Fibroblast of gingiva (primary cell): ENCODE results near the gene GRID2.

Source experiments
- DNase-seq: peaks from one replicate; pipeline ENCODE4 v3.0.0-alpha.2; 2011; ENCODE audit warnings: low read depth

The GRID2 gene

DNA sequence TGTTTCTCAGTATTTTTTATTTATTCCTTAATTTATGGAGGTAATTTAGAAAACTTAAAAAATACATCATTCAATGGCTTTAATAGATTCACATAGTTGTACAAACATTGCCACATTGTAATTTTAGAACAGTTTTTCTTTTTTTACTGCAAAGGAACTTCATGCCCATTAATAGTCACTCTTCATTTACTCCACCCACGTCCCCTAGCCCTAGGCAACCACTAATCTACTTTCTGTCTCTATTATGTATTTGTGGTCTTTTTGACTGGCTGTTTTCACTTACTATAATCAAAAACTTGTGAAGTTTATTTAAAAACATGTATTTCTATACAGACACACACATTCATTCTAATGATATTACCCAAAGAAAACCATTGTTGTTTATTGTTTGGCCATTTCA lies 664.8 kb downstream of the GRID2 start:
- peak; percentile 74 for DNase-seq

DNA sequence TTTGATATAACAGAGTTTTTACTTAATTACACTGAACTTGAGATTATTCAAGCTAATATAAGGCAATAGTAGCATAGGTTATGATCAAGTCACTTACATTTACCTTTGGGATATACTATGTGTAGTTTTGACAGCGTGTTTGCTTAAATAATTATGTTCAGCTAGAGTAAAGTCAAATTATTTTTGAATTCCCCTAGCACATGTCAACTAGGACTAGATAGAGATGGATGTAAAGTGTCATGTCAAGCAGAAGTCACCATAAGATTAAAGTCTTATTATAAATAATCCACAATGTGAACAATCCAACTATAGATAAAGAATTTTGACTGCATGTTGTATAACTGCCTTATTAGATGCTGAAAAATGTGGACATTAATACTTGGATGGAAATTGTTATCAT lies 665.2 kb downstream of the GRID2 start:
- DNase-seq = no peak

DNA sequence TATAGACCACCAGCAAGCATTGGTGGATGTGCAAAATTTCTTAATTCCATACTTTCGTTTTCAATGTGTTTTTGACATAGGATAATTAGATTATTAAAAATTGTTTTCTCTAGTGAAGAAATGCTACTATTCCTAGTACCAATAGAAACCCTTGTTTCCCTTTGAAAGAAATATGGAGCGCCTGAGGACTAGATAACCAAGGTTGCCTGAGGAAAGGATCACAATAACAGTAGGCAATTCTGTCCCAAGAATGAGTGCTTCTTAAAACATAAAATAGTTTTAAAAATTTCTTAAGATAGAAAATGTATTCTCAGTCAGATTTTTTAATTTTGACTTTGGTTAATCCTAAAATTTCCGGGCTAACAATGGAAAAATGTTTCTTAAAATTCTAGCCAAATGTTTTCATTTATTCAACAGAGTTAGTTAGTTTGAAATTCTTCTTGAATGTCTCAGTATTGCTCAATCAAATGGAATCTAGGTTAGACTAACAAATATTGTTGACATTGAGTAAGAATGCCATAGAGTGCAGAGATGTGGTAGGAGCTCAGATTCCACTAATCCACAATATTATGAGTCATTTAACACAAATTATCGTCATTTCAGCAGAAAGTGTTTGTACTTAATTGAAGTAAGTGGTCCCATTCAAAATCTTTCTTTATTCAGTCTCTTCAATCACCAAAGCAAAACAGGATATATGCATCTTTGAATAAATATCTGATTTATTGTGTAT lies 666.0 kb downstream of the GRID2 start:
- DNase-seq = peak; percentile 92

DNA sequence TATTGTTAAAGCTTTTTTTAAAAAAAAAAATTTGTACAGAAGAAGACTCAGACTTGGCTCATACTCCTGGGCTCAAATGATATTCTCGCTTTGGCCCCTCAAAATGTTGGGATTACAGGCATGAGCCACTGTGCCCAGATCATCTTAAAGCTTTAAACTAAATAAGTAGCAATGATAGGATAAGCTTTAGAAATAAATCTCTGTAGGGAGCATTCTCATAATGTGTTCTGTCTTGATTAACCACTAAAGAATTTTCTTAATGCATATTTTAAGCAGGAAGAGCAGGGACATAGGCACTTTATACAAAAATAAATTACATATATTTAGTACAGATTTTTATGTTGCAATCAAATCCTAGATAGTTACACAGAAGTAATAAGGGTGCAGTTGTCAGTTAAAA lies 667.2 kb downstream of the GRID2 start:
- DNase-seq = no peak

DNA sequence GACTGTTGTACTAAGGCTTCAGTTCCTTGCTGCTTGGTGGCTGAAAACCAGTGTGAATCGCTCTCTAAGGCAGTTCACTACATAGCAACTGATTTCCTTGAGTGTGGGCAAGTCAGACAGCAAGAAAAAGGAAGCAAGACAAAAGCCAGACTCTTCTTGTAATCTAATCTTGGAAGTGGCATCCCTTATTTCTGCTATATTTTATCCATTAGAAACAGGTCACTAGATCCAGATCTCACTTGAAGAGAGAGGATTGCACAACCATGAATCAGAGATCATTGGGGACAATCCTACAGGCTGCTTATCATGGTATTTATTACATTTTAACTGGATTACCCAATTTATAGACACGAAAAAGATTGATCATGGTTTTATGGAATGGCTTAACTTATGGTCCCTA lies 684.5 kb downstream of the GRID2 start:
- no peak for DNase-seq

DNA sequence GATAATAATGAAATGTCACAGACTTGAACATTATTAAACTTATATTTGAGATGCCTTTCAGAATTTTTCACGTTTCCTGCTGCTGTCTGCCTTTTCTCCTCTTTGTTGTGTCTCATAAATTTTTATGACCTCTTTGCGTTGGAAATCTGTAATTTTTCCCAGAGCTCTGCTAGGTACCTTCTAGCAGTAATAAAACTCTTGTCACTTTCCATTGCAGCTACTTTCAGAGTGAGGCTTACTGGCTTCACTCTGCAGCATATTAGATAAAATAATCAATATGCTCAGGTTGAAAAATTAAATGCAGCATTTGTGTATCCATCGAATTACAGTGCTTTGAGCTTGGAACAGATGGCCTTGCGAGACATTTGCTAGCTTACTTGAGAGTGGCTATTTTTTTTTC lies 689.0 kb downstream of the GRID2 start:
- DNase-seq = no peak

DNA sequence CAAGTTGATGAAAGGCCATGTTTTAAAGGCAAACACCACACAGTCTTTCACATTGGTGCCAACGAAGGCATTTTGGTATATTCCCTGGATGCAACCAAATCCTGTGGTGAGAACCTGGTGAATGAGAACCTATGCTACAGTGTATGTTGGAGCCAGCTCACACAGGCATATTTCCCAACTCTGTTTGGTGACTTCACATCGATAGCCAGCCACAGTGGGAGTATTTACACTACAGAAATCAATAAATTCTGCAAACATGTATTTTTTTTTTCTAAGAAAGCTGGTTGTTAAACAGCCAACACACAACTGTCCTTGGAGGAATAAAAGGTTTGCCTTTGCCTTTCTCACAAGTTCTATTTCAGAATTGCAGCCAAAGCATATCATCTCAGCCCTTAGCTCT lies 691.0 kb downstream of the GRID2 start:
- no peak for DNase-seq

DNA sequence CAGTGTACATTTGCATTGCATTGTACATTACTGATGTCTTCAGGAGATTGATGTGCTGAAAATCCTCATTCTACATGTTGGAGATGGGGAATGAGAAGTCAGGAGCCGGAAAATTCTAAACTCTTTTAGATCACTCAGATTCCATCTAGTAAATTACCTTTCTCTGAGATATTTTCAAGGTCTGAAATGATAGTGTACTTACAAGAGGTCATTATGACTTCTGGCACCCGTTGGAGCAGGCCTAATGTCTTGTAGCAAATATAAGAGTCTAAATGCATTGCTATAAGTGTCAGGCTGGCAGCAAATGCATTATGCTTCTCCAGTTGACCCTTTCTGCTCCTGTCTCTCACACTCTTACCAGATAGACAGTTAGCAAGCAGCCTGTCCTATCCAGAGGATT lies 692.8 kb downstream of the GRID2 start:
- DNase-seq = no peak

DNA sequence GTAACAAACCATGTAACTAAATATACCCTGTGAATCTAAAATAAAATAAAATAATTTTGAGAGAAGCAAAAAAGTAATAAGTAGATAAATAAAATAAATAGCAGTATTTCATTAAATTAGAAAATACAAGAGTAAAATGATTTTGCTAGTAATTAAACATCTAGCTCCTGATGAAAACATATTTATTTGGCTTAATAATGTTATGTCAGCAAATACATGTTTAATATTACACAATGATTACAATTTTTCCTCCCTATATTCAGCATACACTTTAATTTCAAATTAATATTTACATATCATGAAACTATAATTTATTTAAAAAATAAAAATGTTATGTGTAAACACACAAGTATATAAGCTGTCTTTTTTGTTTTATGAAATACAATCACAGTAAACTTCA lies 697.1 kb downstream of the GRID2 start:
- no peak for DNase-seq

DNA sequence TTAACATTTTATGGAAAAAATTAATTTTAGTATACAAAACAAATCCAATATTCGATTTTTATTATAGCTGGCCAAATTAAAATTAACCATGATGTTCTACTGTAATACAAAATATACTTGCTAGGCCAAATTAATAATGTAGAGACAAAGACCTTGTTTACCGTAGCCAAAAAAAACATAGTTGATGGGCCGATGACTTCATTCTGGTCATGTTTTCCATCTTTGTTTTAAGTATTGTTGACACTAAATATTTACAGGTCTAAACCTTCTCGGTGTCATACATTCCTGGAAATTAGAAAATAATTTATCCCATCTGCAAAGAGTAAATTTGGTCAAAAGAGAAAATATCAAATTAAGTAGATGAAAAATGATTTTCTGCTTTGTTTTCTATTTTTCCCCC lies 698.5 kb downstream of the GRID2 start:
- no peak for DNase-seq

DNA sequence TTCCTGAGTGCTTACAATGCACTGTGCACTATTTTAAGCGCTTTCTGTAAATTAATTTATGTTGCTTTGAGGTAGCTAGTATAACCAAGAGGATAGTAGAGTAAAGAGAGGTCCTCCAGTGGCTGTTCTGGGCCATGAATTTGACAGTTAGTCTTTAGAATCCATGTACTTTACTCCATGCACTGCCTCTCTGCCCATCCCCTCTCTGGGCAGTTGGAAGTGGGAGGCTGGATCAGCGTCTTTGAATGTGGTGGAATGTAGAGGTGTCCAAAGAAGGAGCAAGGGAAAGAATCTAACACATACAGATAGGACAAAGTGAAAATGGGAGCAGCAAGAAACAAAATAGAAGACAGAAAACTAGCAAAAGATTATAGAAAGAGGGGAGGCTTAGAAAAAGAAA lies 712.6 kb downstream of the GRID2 start:
- DNase-seq = no peak

DNA sequence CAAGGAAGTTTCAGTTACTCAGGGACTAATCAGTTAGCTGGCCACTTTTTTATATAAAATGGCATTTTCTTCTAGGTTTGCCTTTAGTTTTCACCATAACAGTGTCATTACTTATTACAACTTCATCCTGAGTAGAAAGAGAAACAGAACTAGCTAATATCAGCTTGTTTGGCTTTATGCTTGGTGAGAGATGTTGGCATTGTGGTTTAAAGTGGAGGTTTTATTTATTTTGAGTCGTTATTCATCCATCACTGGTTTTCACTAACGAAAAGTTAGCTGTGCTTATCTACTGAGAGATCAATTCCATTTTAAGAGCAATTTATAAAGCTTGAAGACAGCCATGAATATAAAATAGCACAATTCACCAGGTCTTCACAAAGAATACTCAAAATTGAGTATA lies 714.5 kb downstream of the GRID2 start:
- DNase-seq = no peak

DNA sequence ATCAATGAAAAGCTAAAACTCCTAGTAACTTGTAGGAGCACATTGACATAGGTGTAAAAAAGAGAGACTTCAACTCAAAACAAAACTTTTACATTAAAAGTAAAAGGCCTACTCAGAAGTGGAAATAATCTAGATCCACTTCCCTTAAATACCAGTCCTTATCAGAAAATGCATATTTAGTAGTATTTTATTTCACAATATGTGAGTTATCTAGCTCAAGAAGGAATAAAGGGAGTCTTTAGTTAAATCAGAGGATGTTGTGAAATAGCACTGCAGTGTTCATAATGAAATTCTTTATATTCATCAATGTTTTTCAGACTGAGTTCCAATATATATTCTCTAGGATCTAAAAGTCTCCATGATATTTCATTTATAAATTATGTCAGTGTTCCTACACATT lies 715.0 kb downstream of the GRID2 start:
- no peak for DNase-seq

DNA sequence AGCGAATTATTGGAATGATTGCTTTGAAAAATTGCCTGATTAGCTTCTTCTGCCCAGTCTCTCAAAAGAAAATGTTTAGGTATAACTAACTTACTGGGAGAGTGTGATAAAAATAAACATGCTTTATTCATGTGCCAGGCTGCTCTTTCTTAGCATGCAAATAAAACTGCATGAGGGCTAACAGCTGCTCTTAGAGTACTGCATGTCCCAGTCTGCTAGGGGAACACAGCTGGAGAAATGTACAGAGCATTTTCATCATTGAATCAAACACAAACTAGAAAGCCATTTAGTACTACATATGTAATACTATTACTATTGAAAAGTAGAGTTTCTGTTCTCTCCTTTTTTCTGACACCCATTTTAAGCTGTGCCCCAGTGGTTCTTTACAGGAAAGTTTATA lies 726.0 kb downstream of the GRID2 start:
- DNase-seq = no peak

DNA sequence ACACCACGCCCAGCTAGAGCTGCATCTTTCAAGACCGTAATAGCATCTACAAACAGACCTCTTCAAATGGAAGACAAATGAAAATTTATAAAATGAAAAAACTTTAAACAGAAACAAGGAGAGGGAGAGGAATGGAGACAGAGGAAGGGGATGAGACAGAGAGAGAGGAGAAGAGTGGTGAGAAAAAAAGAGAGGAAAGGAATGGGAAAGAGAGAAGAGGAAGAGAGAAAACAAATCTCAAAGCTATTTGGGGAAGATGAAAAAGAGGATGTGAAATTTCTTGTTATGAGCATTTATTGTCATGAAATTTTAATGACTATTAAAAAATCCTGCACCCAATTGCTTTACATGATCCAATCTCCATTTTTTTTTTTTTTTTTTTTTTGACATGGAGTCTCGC lies 726.9 kb downstream of the GRID2 start:
- no peak for DNase-seq

DNA sequence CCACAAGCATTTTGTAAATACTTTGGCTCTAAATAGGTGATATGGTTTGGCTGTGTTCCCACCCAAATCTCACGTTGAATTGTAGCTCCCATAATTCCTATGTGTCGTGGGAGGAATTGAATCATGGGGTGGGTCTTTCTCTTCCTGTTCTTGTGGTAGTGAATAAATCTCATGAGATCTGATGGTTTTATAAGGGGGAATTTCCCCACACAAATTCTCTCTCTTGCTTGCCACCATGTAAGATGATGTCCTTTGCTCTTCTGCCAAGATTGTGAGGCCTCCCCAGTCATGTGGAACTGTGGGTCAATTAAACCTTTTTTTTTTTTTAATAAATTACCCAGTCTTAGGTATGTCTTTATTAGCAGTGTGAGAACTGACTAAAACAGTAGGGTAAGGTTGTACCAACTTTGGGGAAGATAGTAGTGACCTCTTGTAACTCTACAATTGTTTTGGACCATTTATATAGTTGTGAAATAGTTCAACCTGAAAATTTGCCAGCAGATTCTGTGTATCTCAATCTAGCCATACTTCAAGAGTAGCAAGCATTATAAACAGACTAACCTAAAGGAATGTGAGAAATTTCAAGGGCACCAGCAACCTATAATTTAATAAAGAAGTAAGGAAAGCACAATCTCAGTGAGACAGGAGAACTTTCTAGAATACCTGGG lies 727.8 kb downstream of the GRID2 start:
- DNase-seq = peak; percentile 3

DNA sequence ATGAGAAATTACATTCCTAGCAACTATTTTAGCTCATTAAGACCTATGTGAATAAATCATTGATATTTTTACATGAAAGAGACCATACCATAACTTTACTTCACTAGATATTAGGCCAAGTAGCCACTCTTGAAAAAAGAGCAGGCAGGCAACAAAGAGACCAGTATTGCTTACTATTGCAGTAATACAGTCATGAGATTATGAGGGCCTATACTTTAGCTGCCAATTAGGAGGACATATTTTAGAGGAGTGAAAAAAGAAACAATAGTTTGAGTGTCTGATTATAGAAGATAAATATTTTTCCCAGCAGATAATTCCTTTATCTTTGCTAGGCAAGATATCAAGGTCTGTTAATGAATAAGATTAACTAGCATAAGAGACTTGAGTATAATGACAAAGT lies 739.0 kb downstream of the GRID2 start:
- DNase-seq = no peak

DNA sequence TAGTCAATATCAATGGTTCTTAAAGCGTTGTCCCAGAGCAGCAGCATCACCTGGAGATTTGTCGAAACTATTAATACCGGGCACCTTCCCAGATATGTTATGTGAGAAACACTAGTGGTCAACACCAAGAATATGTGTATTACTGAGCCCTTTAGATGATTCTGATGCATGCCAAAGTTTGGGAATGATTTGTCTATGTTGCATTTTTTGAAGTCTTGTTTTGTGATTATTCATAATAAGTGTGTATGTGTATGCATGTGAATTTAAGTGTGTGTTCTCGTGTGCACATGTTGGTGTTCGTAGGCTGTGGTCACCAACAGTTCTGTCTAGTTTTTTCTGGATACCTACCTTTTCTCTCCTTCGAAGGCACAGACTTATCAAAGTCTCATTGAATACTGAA lies 749.4 kb downstream of the GRID2 start:
- DNase-seq = no peak

DNA sequence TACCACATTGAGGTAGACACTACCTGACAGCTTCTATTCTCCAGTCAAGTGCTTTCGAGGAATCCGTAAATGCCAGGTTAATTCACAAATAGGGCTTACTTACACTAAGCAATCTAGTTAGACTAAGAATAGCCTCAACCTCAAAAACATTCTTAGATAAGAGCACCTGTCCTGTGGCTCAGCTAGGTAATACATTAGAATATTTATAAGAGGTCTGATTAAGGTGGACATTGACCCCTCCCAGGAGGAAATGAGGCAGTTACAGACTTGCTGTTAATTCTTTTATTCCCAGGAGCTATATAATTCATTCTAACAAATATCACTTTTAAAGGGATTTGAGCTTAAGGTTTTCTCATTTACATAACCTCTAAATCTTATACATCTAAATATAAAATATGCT lies 758.1 kb downstream of the GRID2 start:
- DNase-seq = no peak

DNA sequence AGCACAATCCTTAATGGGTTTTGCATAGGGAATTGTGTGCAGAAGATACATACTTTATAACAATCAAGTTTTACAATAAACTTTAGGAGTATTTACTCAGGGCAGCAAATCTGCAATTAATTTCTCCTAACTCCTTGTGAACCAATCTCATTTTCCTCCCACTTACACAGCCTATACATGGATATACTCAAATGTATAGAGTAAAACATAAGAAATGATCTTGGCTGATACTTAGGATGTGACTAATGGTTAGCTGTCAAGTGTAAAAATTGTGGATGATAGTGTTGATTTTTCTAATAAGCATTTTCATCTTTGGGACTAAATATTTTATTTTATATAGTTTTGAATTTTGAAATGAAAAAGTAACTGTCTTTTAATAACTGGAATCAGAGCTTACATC lies 759.6 kb downstream of the GRID2 start:
- no peak for DNase-seq

DNA sequence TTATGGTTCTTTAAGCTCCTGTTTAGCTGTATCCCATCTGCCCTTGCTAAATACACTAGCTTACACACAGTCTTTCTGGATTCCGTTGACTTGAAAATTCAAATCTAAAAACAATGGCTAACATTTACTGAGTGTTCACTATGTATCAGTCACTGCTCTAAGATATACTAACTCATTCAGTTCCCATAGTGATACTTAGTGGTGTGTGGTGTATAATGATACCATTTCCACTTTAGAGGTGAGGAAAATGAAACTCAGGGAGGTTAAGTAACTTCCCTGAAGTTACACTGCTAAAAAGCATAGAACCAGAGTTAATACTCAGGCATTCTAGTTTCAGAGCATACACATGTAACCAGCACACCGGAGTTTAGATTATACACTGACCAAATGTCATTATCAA lies 762.0 kb downstream of the GRID2 start:
- no peak for DNase-seq

DNA sequence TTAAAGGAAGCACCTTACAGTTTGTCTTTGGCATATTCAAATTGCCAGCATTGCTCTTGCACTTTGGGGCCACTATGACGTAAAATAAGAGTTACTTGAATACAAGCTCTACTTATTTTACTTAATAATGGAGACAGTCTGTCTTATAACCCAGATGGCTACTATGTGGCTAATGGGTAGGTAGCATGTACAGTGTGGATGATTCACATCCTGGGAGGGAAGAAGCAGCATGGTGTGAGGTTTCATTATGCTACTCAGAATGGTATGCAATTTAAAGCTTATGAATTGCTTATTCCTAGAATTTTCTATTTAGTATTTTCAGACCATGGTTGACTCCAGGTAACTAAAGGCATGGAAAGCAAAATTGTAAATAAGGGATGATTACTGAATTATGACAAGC lies 763.0 kb downstream of the GRID2 start:
- no peak for DNase-seq

DNA sequence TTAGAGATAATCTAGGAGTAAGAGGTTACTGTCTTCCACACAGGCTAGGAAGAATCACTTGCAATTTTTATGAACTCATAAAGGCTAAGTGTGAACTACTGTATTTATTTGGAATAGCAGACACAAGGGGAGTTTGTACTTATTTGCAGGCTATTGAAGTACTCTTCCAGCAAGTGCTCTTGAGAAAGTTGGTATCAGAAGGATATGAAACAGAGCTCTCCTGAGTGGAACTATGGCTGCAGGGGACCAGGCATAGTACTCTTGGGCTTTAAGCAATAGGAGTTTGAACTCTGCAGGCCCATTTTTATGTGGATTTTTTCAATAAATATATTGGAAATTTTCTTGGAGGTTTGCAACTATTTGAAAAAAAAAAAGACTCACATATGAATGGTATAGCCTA lies 768.5 kb downstream of the GRID2 start:
- no peak for DNase-seq

DNA sequence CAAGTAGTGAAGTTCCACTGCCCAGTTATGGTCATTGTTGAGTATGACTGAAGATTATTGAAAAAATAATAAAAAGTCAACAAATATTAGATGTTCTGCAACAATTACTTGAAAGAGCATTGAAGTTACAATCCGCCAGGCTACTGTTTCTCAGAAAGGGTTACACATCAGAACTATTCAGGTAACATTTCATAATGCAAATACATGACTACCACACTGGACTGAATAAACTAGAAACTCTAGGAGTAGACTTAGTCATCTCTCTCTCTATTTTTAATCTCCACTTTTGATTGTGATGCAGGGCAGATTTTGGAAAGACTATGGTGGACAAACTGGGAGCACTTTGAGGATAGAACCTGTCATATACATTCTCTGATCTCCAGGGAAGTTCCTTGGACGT lies 776.5 kb downstream of the GRID2 start:
- no peak for DNase-seq
